Central memory CD8-positive, alpha-beta T cell (primary cell): ENCODE measurements around the gene GSG1L.

Experiments
- ATAC-seq: fragments of 150-1000 bp; cut with Tn5 transposase; replicated peaks from 2 replicates; pipeline ENCODE4 v1.10.0; 2022; ENCODE audit warnings: mild to moderate bottlenecking, moderate FRiP score, moderate number of reproducible peaks; ENCODE audit not compliant: poor library complexity, severe bottlenecking; ENCODE audit errors: extremely low read depth
- DNase-seq, 2 donors: peaks; one replicate each; pipeline ENCODE4 v3.0.0; 2021; ENCODE audit warnings: low spot score in 2 of 2
- H3K27ac Mint-ChIP-seq: one replicate; pipeline ENCODE4 v1.8.0; 2022; ENCODE audit warnings: low read depth, mild to moderate bottlenecking, moderate library complexity, mixed read lengths
- H3K27me3 Mint-ChIP-seq: one replicate; pipeline ENCODE4 v1.8.0; 2022; ENCODE audit warnings: mixed read lengths
- H3K36me3 Mint-ChIP-seq: one replicate; pipeline ENCODE4 v1.8.0; 2022; ENCODE audit warnings: mild to moderate bottlenecking, moderate library complexity, mixed read lengths; ENCODE audit not compliant: insufficient read depth
- H3K4me1 Mint-ChIP-seq: one replicate; pipeline ENCODE4 v1.8.0; 2022; ENCODE audit warnings: mixed read lengths
- H3K4me3 Mint-ChIP-seq: one replicate; pipeline ENCODE4 v1.8.0; 2022; ENCODE audit warnings: mild to moderate bottlenecking, moderate library complexity, mixed read lengths
- H3K9me3 Mint-ChIP-seq: one replicate; pipeline ENCODE4 v1.8.0; 2022; ENCODE audit warnings: mixed read lengths

Gene GSG1L

GRCh38 chr16:27780468-27781194 lies 282.9 kb downstream of the GSG1L start:
- Mint-ChIP-seq H3K36me3 (peaks cover 3% of the 10 kb centered on the region), H3K27ac (no peak overlapping the region), H3K4me3 (no peak overlapping the region), H3K27me3 (no peaks in the 10 kb centered on the region), H3K4me1 (no peaks in the 10 kb centered on the region), H3K9me3 (no peaks in the 10 kb centered on the region)
- DNase-seq (no peak), ATAC-seq (no peak)

- peaks cover 3% of the 10 kb centered on the region for H3K36me3 Mint-ChIP-seq
- ATAC-seq (no peak), DNase-seq (no peak)
- no peak overlapping the region for H3K4me3 Mint-ChIP-seq
- H3K27me3 Mint-ChIP-seq = no peaks in the 10 kb centered on the region
- no peak overlapping the region for H3K27ac Mint-ChIP-seq
- H3K9me3 Mint-ChIP-seq = no peaks in the 10 kb centered on the region
- no peaks in the 10 kb centered on the region for H3K4me1 Mint-ChIP-seq
These were observed 283.8 kb downstream of the GSG1L start for GRCh38 chr16:27779641-27780164.

DNA sequence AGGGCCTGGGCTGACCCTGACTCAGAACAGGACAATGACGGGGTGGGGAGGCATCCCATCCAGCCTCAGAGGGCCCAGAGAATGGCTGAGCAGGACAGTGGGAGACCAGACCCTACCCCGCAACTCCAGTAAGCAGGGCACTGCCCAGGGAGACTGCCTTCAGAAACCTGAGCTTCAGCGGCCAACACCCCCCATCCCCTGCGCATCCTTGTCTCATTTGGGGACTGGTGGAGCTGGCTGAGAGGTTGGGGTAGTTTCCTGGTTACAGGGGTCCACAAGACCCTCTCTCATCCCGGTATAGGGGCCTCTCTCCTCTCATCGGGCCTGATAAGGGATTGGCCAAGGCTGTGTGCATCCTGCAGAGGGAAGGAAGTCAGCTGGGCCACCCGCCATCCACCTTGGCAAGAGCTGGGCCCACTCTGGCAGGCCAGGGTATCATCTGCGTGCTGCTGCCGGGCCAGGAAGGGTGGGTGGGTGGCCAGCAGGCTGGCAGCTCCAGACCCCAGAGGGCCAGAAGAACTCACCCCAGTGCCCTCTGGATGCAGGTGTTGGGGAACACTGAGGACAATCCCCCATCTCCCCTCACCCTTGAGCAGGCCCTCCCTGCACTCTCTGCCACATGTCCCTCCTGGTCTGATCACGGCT lies 284.5 kb downstream of the GSG1L start:
- no peaks in the 10 kb centered on the region for H3K4me1 Mint-ChIP-seq
- ATAC-seq = no peak
- DNase-seq = no peak
- H3K27me3 Mint-ChIP-seq = no peaks in the 10 kb centered on the region
- no peaks in the 10 kb centered on the region for H3K9me3 Mint-ChIP-seq
- H3K27ac Mint-ChIP-seq = no peak overlapping the region
- no peak overlapping the region for H3K4me3 Mint-ChIP-seq
- H3K36me3 Mint-ChIP-seq = peaks cover 3% of the 10 kb centered on the region

DNA sequence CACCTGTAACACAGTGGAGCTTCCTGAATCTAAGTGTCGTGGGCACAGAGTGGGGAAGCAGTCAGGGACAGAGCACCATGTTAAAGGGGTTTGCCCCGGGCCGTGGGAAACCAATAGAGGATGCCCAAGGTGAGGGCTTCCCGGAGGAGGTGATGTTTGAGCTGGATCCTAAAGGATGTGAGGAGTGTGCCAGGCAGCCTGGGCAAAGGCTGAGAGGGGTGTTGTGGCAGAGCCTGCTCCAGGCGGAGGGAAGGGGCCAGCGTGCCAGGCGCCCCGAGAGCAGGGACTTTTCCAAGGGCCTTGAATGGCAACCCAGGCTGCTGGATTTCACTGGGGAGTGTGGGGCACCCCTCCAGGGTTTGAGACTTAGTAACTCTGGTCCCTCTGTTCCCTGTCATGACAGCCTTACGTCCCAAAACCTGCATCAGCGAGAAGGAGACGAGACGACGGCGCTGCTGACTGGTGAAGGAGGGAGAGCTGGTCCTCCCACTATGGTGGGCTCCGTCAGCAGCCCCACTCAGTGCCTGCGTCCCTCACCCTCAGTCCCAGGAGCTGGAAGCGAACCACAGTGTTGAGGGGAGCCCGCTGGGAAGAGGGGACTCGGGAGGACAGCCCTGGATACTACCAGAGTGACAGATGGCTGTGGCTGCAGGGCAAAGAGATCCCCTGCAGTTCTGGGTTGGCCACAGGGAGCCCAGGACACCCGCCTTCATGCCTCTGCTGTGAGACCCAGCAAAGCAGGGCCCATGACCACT lies 285.2 kb downstream of the GSG1L start:
- peaks cover 3% of the 10 kb centered on the region for H3K36me3 Mint-ChIP-seq
- no peaks in the 10 kb centered on the region for H3K27me3 Mint-ChIP-seq
- no peaks in the 10 kb centered on the region for H3K4me1 Mint-ChIP-seq
- no peak overlapping the region for H3K27ac Mint-ChIP-seq
- no peaks in the 10 kb centered on the region for H3K9me3 Mint-ChIP-seq
- DNase-seq (no peak), ATAC-seq (no peak)
- no peak overlapping the region for H3K4me3 Mint-ChIP-seq

DNA sequence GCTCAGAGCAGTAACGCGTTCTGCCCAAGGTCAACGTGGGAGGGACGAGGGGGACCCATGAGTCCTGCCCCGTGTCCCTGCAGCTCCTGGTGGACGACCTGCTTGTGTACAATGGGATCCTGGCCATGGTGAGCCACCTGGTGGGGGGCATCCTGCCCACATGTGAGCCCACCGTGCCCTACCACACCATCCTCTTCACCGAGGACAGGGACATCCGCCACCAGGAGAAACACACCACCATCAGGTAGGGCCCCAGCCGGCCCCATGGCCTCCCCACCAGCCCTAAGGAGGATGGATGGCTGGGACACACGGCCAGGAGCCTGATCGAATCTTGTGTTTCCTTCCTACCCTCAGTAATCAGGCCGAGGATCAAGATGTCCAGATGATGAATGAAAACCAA lies 286.0 kb downstream of the GSG1L start:
- Mint-ChIP-seq H3K27ac (no peak overlapping the region), H3K27me3 (no peaks in the 10 kb centered on the region), H3K4me3 (no peak overlapping the region), H3K9me3 (no peaks in the 10 kb centered on the region), H3K36me3 (peaks cover 3% of the 10 kb centered on the region), H3K4me1 (no peaks in the 10 kb centered on the region)
- no peak for ATAC-seq
- no peak for DNase-seq

DNA sequence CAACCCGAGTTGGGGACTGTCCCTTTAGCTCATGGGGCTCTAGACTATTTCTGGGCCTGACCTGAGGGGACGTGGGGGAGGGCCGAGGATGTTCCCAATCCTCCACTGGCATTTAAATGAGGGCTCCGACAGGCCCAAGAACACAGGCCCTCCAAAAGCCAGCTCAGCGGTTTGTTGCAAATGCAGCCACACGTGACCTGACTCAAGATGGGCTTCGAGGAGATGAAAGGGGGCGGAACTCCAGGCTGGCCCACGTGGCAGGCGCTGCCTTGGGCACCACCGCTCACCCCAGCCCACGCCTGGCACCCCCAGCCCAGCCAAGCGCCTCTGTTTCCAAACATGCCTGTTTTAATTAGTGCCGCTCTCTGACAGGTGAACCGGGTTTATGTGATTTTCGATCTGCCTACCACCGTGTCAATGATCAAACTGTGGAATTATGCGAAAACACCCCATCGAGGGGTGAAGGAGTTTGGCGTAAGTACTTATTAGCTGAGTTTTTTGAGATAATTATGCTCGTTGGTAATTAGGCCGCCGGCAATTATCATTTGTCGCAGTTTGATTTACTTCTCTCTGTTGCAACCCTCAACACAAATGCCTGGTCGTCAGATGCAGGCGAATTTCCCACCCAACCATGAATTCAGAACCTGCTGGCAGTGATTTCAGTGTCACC lies 286.8 kb downstream of the GSG1L start:
- Mint-ChIP-seq H3K27ac (no peak overlapping the region), H3K4me1 (no peaks in the 10 kb centered on the region), H3K4me3 (no peak overlapping the region), H3K27me3 (no peaks in the 10 kb centered on the region), H3K9me3 (no peaks in the 10 kb centered on the region), H3K36me3 (peaks cover 3% of the 10 kb centered on the region)
- DNase-seq (no peak), ATAC-seq (no peak)

GRCh38 chr16:27775254-27775653 lies 288.3 kb downstream of the GSG1L start:
- Mint-ChIP-seq H3K36me3 (peaks cover 5% of the 10 kb centered on the region), H3K4me3 (no peak overlapping the region), H3K27ac (no peak overlapping the region), H3K9me3 (no peaks in the 10 kb centered on the region), H3K4me1 (no peaks in the 10 kb centered on the region), H3K27me3 (no peaks in the 10 kb centered on the region)
- DNase-seq = no peak
- no peak for ATAC-seq

DNA sequence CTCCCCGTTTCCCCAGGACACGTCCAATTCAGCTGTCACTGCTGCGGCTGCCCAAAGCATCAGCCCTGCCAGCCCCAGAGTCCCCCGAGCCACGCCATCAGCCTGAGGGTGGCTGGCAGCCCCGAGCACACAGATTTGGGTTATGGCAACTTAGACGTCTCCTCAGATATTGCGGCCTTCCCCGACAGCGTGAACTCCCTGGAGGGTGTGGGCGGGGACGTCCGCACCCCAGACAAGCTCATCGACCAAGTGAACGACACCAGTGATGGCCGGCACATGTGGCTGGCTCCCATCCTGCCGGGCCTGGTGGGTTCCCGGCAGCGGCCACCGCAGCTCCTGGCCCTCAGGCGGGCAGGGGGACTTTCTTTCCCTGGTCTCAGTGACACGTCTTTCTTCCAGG lies 288.7 kb downstream of the GSG1L start:
- Mint-ChIP-seq H3K9me3 (no peaks in the 10 kb centered on the region), H3K4me3 (no peak overlapping the region), H3K36me3 (peaks cover 5% of the 10 kb centered on the region), H3K27me3 (no peaks in the 10 kb centered on the region), H3K4me1 (no peaks in the 10 kb centered on the region), H3K27ac (no peak overlapping the region)
- ATAC-seq = no peak
- DNase-seq = no peak

GRCh38 chr16:27773344-27773743 lies 290.2 kb downstream of the GSG1L start:
- Mint-ChIP-seq H3K36me3 (peaks cover 4% of the 10 kb centered on the region), H3K27ac (no peak overlapping the region), H3K4me1 (no peaks in the 10 kb centered on the region), H3K9me3 (no peaks in the 10 kb centered on the region), H3K27me3 (no peaks in the 10 kb centered on the region), H3K4me3 (no peak overlapping the region)
- ATAC-seq = no peak
- DNase-seq = no peak

GRCh38 chr16:27772093-27772825 lies 291.3 kb downstream of the GSG1L start:
- peaks cover 2% of the 10 kb centered on the region for H3K36me3 Mint-ChIP-seq
- no peak overlapping the region for H3K4me3 Mint-ChIP-seq
- H3K27me3 Mint-ChIP-seq = no peaks in the 10 kb centered on the region
- ATAC-seq (no peak), DNase-seq (no peak)
- H3K27ac Mint-ChIP-seq = no peak overlapping the region
- H3K4me1 Mint-ChIP-seq = no peaks in the 10 kb centered on the region
- no peaks in the 10 kb centered on the region for H3K9me3 Mint-ChIP-seq

GRCh38 chr16:27771201-27771910 lies 292.2 kb downstream of the GSG1L start:
- no peak overlapping the region for H3K27ac Mint-ChIP-seq
- ATAC-seq (no peak), DNase-seq (no peak)
- H3K9me3 Mint-ChIP-seq = no peaks in the 10 kb centered on the region
- H3K36me3 Mint-ChIP-seq = peaks cover 5% of the 10 kb centered on the region
- H3K27me3 Mint-ChIP-seq = no peaks in the 10 kb centered on the region
- no peaks in the 10 kb centered on the region for H3K4me1 Mint-ChIP-seq
- no peak overlapping the region for H3K4me3 Mint-ChIP-seq
